HCT116 (cell line): ENCODE results near the gene SH3BP5L. TPM values are rescaled to one million over a fixed set of nuclear protein-coding genes. Genes with fewer than 3 reads are reported as not detected.

Experiments used
- ATAC-seq: fragments of 200-7000 bp; cut with Tn5 transposase; 2 replicates; pipeline ENCODE4 v1.9.1; 2020; ENCODE audit warnings: mild to moderate bottlenecking, moderate library complexity
- BruUV-seq: library from RNA; stranded (reverse); fragments of 400-500 nt; replicated peaks from 2 replicates; lab custom pipeline; 2021; lab: Mats Ljungman, UMichigan
- CTCF ChIA-PET: fragments of 300-600 bp; sonication (Branson Sonifier 250); formaldehyde crosslinking; loops from one replicate; lab custom pipeline; 2021; ENCODE audit warnings: antibody characterized with exemption; lab: Charles Lee
- POLR2A ChIA-PET: fragments of 300-600, 350-600 bp; sonication (Branson Sonifier 250); formaldehyde crosslinking; loops from one replicate; lab custom pipeline; 2021; ENCODE audit warnings: antibody characterized with exemption; lab: Charles Lee
- RAD21 ChIA-PET, 2 experiments: fragments of 300-600 bp; sonication (Branson Sonifier 250); formaldehyde crosslinking; loops; one replicate each; lab custom pipeline; 2023; ENCODE audit warnings: low total read pairs in 2 of 2; ENCODE audit not compliant: uncharacterized antibody in 2 of 2, unreplicated experiment in 2 of 2, low non-redundant PET in 1 of 2; lab: Charles Lee
- DNase-seq: peaks from one replicate; pipeline ENCODE4 v3.0.0-alpha.2; 2010; ENCODE audit warnings: low read depth, low spot score
- H2AFZ ChIP-seq: fragments of 200-600 bp; shearing (Covaris generic), sonication (generic); 2 replicates; pipeline ENCODE4 v1.6.1; 2017; ENCODE audit warnings: low read depth, mixed run types, mixed read lengths, antibody characterized with exemption, low read length; ENCODE audit not compliant: poor library complexity, severe bottlenecking
- H3K27ac ChIP-seq: 2 replicates; pipeline ENCODE4 v1.5.1; 2012; ENCODE audit warnings: low read depth, low read length
- H3K27me3 ChIP-seq: fragments of 200-600 bp; sonication (generic); 2 replicates; pipeline ENCODE4 v1.6.1; 2016; ENCODE audit warnings: mixed run types, low read length, mixed read lengths; ENCODE audit not compliant: insufficient read depth
- H3K36me3 ChIP-seq, 2 experiments: fragments of 200-500 bp in 1 of 2; fragments of 200-600 bp in 1 of 2; sonication (Bioruptor generic) in 1 of 2; sonication (generic) in 1 of 2; 2 replicates each; pipeline versions ENCODE4 v1.5.1 to v1.6.1; 2014 to 2016; ENCODE audit warnings: low read length in 2 of 2, inconsistent platforms in 1 of 2, mixed read lengths in 1 of 2, mixed run types in 1 of 2; ENCODE audit not compliant: insufficient read depth in 2 of 2, control insufficient read depth in 1 of 2
- H3K4me1 ChIP-seq, 2 experiments: fragments of 200-600 bp in 1 of 2; sonication (generic) in 1 of 2; 2 replicates each; pipeline versions ENCODE4 v1.5.1 to v1.6.1; 2012 to 2017; ENCODE audit warnings: low read length in 2 of 2, inconsistent platforms in 1 of 2, mild to moderate bottlenecking in 1 of 2, mixed read lengths in 1 of 2, mixed run types in 1 of 2, moderate library complexity in 1 of 2; ENCODE audit not compliant: insufficient read depth in 2 of 2, control insufficient read depth in 1 of 2
- H3K4me2 ChIP-seq: fragments of 200-600 bp; sonication (generic); 2 replicates; pipeline ENCODE4 v1.6.1; 2017; ENCODE audit warnings: mixed run types, low read length, mixed read lengths
- H3K4me3 ChIP-seq, 2 experiments: fragments of 200-600 bp in 1 of 2; sonication (generic) in 1 of 2; replicated peaks in 1 of 2; 2 replicates each; pipeline ENCODE4 v1.5.1; 2011 to 2016; ENCODE audit warnings: low read length in 2 of 2, control low read depth in 1 of 2, low read depth in 1 of 2, mild to moderate bottlenecking in 1 of 2, mixed read lengths in 1 of 2, mixed run types in 1 of 2
- H3K79me2 ChIP-seq: fragments of 200-600 bp; sonication (generic); 2 replicates; pipeline ENCODE4 v1.6.1; 2017; ENCODE audit warnings: mild to moderate bottlenecking, mixed run types, low read length, moderate library complexity, mixed read lengths; ENCODE audit not compliant: insufficient read depth
- H3K9ac ChIP-seq: fragments of 200-600 bp; sonication (generic); 2 replicates; pipeline ENCODE4 v1.6.1; 2016; ENCODE audit warnings: low read length, mixed read lengths
- H3K9me2 ChIP-seq: fragments of 200-600 bp; sonication (generic), shearing (Covaris generic); 2 replicates; pipeline ENCODE4 v1.6.1; 2017; ENCODE audit warnings: mixed run types, mild to moderate bottlenecking, moderate library complexity; ENCODE audit not compliant: insufficient read depth
- H3K9me3 ChIP-seq, 2 experiments: fragments of 200-500 bp in 1 of 2; fragments of 200-600 bp in 1 of 2; sonication (Bioruptor generic) in 1 of 2; sonication (generic) in 1 of 2; 2 replicates each; pipeline ENCODE4 v1.6.1; 2014 to 2017; ENCODE audit warnings: low read length in 2 of 2, mixed read lengths in 2 of 2, inconsistent platforms in 1 of 2, low read depth in 1 of 2, mild to moderate bottlenecking in 1 of 2, mixed run types in 1 of 2, moderate library complexity in 1 of 2; ENCODE audit not compliant: control insufficient read depth in 1 of 2, insufficient read depth in 1 of 2
- H4K20me1 ChIP-seq: fragments of 200-600 bp; sonication (generic), shearing (Covaris generic); 2 replicates; pipeline ENCODE4 v1.6.1; 2017; ENCODE audit warnings: mixed run types, mild to moderate bottlenecking, moderate library complexity; ENCODE audit not compliant: insufficient read depth
- EZH2 ChIP-seq: fragments of 200-600 bp; sonication (generic); IDR thresholded peaks from 2 replicates; pipeline ENCODE4 v1.6.1; 2017; ENCODE audit warnings: antibody characterized with exemption, mixed run types
- EZH2phosphoT487 ChIP-seq: fragments of 200-600 bp; IDR thresholded peaks from 2 replicates; pipeline ENCODE4 v1.6.1; 2018; ENCODE audit warnings: antibody characterized with exemption, borderline replicate concordance
- FOSL1 ChIP-seq: IDR thresholded peaks from 2 replicates; pipeline ENCODE4 v1.6.1; 2012; ENCODE audit warnings: low read depth
- JUND ChIP-seq: IDR thresholded peaks from 2 replicates; pipeline ENCODE4 v1.6.1; 2012
- POLR2A ChIP-seq: IDR thresholded peaks from 2 replicates; pipeline ENCODE4 v1.7.0; 2011; ENCODE audit warnings: borderline replicate concordance; ENCODE audit not compliant: insufficient read depth, insufficient read length; ENCODE audit errors: extremely low read depth
- RAD21 ChIP-seq: IDR thresholded peaks from 2 replicates; pipeline ENCODE4 v1.6.1; 2012; ENCODE audit warnings: low read depth, mild to moderate bottlenecking
- SIN3A ChIP-seq: IDR thresholded peaks from 2 replicates; pipeline ENCODE4 v1.6.1; 2012; ENCODE audit warnings: low read depth
- SP1 ChIP-seq: IDR thresholded peaks from 2 replicates; pipeline ENCODE4 v1.6.1; 2012; ENCODE audit warnings: low read depth
- SRF ChIP-seq: IDR thresholded peaks from 2 replicates; pipeline ENCODE4 v1.6.1; 2012; ENCODE audit warnings: low read depth
- TCF7L2 ChIP-seq: IDR thresholded peaks from 2 replicates; pipeline ENCODE4 v1.7.0; 2011; ENCODE audit warnings: borderline replicate concordance, inconsistent platforms; ENCODE audit not compliant: insufficient read depth, insufficient read length; ENCODE audit errors: extremely low read depth
- YY1 ChIP-seq: IDR thresholded peaks from 2 replicates; pipeline ENCODE4 v1.6.1; 2011; ENCODE audit warnings: low read length, low read depth, moderate library complexity, mild to moderate bottlenecking; ENCODE audit not compliant: insufficient replicate concordance; ENCODE audit errors: extremely low read depth
- ZNF274 ChIP-seq: fragments of 200-500 bp; sonication (Bioruptor generic); IDR thresholded peaks from 2 replicates; pipeline ENCODE4 v1.6.1; 2014; ENCODE audit warnings: mild to moderate bottlenecking, low read depth, low read length, inconsistent platforms
- intact Hi-C: fragments of 100-400 bp; cut with micrococcal nuclease; formaldehyde crosslinking; loops from 2 replicates; pipeline ENCODE4 v1.10.0; 2022
- total RNA-seq: library from RNA; stranded (reverse); gene quantifications from one replicate; pipeline ENCODE4 v1.2.1, GENCODE V29; 2021; ENCODE audit not compliant: unreplicated experiment
- TF ChIP-seq, protein P1 (sequence below): IDR thresholded peaks from 2 replicates; pipeline ENCODE4 v1.6.1; 2012
- TF ChIP-seq, protein P2 (sequence below), 3 experiments: fragments of 200-600 bp in 1 of 3; sonication (generic) in 1 of 3; IDR thresholded peaks in 2 of 3; conservative IDR thresholded peaks in 1 of 3; 2 replicates each; pipeline ENCODE4 v1.5.1; 2012 to 2017; ENCODE audit warnings: low read depth in 2 of 3, low read length in 2 of 3, antibody characterized with exemption in 1 of 3, borderline replicate concordance in 1 of 3, control low read depth in 1 of 3, mild to moderate bottlenecking in 1 of 3, mixed read lengths in 1 of 3, mixed run types in 1 of 3, moderate library complexity in 1 of 3; ENCODE audit not compliant: insufficient read depth in 1 of 3
- TF ChIP-seq, protein P3 (sequence below): IDR thresholded peaks from 2 replicates; pipeline ENCODE4 v1.6.1; 2012

SH3BP5L gene
- total RNA-seq, 1 experiment from 2014 or later: 22.3 TPM

DNA sequence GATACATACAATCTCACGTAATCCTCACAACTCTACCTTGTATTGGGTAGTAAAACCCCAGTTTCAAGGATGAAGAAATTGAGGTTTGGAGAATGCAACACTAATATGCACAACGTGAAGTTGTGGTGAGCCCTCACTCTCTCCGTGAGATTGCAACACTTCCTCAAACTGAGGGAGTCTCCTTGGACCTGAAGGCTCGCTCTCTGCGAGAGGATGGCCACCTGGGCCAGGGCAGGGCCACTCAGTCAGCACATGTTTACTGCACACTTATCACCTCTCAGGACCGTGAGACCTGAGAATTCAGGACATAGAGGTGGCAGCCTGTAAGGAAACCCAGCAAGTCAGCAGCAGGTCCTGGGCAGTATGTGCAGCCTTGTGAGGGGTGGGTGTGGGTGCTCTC lies 8.7 kb downstream of the SH3BP5L start:
- no peak for ATAC-seq
- H3K4me2 ChIP-seq: no peak overlapping the region
- intact Hi-C loops: no loop called here
- no peak overlapping the region for H3K27ac ChIP-seq
- H3K4me3 ChIP-seq: no peak overlapping the region
- H3K36me3 ChIP-seq: peaks cover 12 to 24% of the 10 kb centered on the region in 2 experiments
- no peak overlapping the region for H3K9ac ChIP-seq
- no peaks in the 10 kb centered on the region for H3K9me3 ChIP-seq
- no peaks in the 10 kb centered on the region for H3K27me3 ChIP-seq
- TF ChIP-seq YY1 (no peak), POLR2A (no peak), JUND (no peak), RAD21 (no peak), FOSL1 (no peak), ZNF274 (no peak), SP1 (no peak), SIN3A (no peak)
- TF ChIP-seq, protein P1, sequence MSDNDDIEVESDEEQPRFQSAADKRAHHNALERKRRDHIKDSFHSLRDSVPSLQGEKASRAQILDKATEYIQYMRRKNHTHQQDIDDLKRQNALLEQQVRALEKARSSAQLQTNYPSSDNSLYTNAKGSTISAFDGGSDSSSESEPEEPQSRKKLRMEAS: no peak
- no peaks in the 10 kb centered on the region for H3K9me2 ChIP-seq
- ChIA-PET CTCF (no interaction called here), POLR2A (no interaction called here), RAD21 (no interaction called here)
- H4K20me1 ChIP-seq: no peaks in the 10 kb centered on the region
- peaks cover 20% of the 10 kb centered on the region for H3K79me2 ChIP-seq
- no TSS peak for BruUV-seq
- H3K4me1 ChIP-seq: peaks cover 0 to 16% of the 10 kb centered on the region in 2 experiments; a peak in 1 of 4 replicates
- no peak overlapping the region for H2AFZ ChIP-seq
- DNase-seq: no peak

DNA sequence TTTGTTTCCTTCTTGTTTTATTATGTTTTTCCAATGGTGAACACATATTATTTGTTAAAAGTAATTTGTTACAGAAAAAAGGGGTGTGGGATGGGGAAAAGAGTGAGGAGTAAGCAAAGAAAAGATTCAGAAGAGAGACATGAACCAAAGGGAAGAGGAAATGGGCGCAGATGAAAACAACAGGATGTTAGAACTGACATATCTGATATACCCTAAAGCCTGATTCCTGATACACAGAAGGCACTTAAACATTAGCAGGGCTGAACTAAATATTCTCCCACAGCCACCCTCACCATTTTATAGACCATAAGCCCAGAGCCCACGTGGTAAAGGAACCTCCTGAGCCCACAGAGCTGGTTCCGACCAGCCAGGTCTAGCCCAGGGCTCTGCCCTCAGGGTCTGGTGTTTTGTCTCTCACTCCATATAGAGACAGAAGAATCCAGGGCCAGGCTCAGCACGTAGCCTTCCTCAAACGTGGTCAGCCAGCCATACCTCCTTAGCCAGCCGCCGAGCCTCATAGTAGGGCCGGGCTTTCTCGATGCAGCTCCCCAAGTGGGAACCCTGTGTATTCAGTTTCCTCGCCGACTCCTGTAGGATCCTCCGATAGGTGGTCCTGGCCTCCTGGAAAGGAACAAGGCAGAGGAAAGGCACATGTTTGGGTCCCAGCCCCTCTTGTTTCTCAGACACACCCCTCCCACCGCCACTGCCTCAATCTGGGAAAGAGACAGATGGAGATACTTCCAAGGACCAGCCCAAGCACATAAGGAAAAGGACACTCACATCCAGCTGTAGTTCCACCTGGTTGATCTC lies 9.5 kb downstream of the SH3BP5L start:
- intact Hi-C loops: no loop called here

More for the DNA sequence above, 9.5 kb downstream of the SH3BP5L start:
- ATAC-seq (no peak), DNase-seq (no peak)
- Histone ChIP-seq H2AFZ (no peak overlapping the region), H3K9me2 (no peaks in the 10 kb centered on the region), H3K36me3 (peaks cover 12 to 24% of the 10 kb centered on the region in 2 experiments), H3K4me3 (no peak overlapping the region), H3K9ac (no peak overlapping the region), H3K79me2 (peaks cover 12% of the 10 kb centered on the region), H3K9me3 (no peaks in the 10 kb centered on the region), H4K20me1 (no peaks in the 10 kb centered on the region), H3K4me1 (peaks cover 0 to 8% of the 10 kb centered on the region in 2 experiments; a peak in 1 of 4 replicates), H3K4me2 (no peak overlapping the region), H3K27ac (no peak overlapping the region), H3K27me3 (no peaks in the 10 kb centered on the region)
- TF ChIP-seq, protein P2, sequence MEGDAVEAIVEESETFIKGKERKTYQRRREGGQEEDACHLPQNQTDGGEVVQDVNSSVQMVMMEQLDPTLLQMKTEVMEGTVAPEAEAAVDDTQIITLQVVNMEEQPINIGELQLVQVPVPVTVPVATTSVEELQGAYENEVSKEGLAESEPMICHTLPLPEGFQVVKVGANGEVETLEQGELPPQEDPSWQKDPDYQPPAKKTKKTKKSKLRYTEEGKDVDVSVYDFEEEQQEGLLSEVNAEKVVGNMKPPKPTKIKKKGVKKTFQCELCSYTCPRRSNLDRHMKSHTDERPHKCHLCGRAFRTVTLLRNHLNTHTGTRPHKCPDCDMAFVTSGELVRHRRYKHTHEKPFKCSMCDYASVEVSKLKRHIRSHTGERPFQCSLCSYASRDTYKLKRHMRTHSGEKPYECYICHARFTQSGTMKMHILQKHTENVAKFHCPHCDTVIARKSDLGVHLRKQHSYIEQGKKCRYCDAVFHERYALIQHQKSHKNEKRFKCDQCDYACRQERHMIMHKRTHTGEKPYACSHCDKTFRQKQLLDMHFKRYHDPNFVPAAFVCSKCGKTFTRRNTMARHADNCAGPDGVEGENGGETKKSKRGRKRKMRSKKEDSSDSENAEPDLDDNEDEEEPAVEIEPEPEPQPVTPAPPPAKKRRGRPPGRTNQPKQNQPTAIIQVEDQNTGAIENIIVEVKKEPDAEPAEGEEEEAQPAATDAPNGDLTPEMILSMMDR (IDR thresholded peaks at IDR 0.05 in 2 of 3, conservative IDR thresholded peaks at IDR 0.05 in 1 of 3; ENCODE audit: borderline replicate concordance in 1 of 3, insufficient read depth in 1 of 3, low read depth in 2 of 3, low read length in 2 of 3): no peak
- TF ChIP-seq EZH2phosphoT487: no peak
- TF ChIP-seq EZH2: no peak
- no peak for TF ChIP-seq RAD21
- no peak for TF ChIP-seq ZNF274
- TF ChIP-seq, protein P3, sequence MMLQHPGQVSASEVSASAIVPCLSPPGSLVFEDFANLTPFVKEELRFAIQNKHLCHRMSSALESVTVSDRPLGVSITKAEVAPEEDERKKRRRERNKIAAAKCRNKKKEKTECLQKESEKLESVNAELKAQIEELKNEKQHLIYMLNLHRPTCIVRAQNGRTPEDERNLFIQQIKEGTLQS: no peak
- TF ChIP-seq, protein P1: no peak
- no peak for TF ChIP-seq SIN3A
- no peak for TF ChIP-seq SRF
- TF ChIP-seq TCF7L2: no peak
- no peak for TF ChIP-seq SP1
- no peak for TF ChIP-seq YY1
- TF ChIP-seq JUND: no peak
- TF ChIP-seq FOSL1: no peak
- POLR2A ChIA-PET: no interaction called here
- no TSS peak for BruUV-seq
- CTCF ChIA-PET: no interaction called here
- RAD21 ChIA-PET: no interaction called here
